Sigmoid colon (tissue), 4 donors: ENCODE data around the gene ZNF33A.

Experiments
- CTCF ChIP-seq, 4 experiments: fragments of 450-650 bp in 3 of 4; fragments of 200-600 bp in 1 of 4; IDR thresholded peaks; one replicate each; pipeline ENCODE4 v1.5.1; 2016 to 2019; ENCODE audit warnings: antibody characterized with exemption in 4 of 4, mild to moderate bottlenecking in 3 of 4, moderate library complexity in 2 of 4
- POLR2AphosphoS5 ChIP-seq, 4 donors: sonication (generic); formaldehyde crosslinking; IDR thresholded peaks; one replicate each; pipeline ENCODE4 v1.6.1; 2017; ENCODE audit warnings: antibody characterized with exemption in 4 of 4

GRCh38 chr10:37975401-37975991, 35.0 kb upstream of the ZNF33A start:
- TF ChIP-seq CTCF (IDR thresholded peaks at IDR 0.05) (no peak), POLR2AphosphoS5 (IDR thresholded peaks at IDR 0.05) (no peak)
